Astrocyte of the cerebellum (primary cell): ENCODE data around the gene SCN5A.

Experiments
- DNase-seq: peaks from one replicate; pipeline ENCODE4 v3.0.0-alpha.2; 2011; ENCODE audit warnings: low read depth
- H3K4me3 ChIP-seq: 2 replicates; pipeline ENCODE4 v1.5.1; 2011; ENCODE audit warnings: mild to moderate bottlenecking, low read depth, low read length, moderate library complexity
- in situ Hi-C: cut with HindIII; loops from 2 replicates; pipeline ENCODE4 v1.10.0; 2017; ENCODE audit warnings: low sequenced_read_pairs
- TF ChIP-seq, protein P1 (sequence below): IDR thresholded peaks from 2 replicates; pipeline ENCODE4 v1.5.1; 2012; ENCODE audit warnings: low read length, low read depth, moderate library complexity, mild to moderate bottlenecking; ENCODE audit errors: missing control alignments

The SCN5A gene

GRCh38 chr3:38586546-38587520 is 62.7 kb downstream of the SCN5A start:
- TF ChIP-seq, protein P1, sequence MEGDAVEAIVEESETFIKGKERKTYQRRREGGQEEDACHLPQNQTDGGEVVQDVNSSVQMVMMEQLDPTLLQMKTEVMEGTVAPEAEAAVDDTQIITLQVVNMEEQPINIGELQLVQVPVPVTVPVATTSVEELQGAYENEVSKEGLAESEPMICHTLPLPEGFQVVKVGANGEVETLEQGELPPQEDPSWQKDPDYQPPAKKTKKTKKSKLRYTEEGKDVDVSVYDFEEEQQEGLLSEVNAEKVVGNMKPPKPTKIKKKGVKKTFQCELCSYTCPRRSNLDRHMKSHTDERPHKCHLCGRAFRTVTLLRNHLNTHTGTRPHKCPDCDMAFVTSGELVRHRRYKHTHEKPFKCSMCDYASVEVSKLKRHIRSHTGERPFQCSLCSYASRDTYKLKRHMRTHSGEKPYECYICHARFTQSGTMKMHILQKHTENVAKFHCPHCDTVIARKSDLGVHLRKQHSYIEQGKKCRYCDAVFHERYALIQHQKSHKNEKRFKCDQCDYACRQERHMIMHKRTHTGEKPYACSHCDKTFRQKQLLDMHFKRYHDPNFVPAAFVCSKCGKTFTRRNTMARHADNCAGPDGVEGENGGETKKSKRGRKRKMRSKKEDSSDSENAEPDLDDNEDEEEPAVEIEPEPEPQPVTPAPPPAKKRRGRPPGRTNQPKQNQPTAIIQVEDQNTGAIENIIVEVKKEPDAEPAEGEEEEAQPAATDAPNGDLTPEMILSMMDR: no peak
- no peak overlapping the region for H3K4me3 ChIP-seq
- DNase-seq: no peak
- in situ Hi-C loops: no loop called here

- DNase-seq: no peak
- H3K4me3 ChIP-seq: no peak overlapping the region
- TF ChIP-seq, protein P1: no peak
- in situ Hi-C loops: no loop called here
Observed at GRCh38 chr3:38585791-38586420, 63.6 kb downstream of the SCN5A start.

GRCh38 chr3:38583688-38584087 is 65.8 kb downstream of the SCN5A start:
- no peak for DNase-seq
- TF ChIP-seq, protein P1: no peak

DNA sequence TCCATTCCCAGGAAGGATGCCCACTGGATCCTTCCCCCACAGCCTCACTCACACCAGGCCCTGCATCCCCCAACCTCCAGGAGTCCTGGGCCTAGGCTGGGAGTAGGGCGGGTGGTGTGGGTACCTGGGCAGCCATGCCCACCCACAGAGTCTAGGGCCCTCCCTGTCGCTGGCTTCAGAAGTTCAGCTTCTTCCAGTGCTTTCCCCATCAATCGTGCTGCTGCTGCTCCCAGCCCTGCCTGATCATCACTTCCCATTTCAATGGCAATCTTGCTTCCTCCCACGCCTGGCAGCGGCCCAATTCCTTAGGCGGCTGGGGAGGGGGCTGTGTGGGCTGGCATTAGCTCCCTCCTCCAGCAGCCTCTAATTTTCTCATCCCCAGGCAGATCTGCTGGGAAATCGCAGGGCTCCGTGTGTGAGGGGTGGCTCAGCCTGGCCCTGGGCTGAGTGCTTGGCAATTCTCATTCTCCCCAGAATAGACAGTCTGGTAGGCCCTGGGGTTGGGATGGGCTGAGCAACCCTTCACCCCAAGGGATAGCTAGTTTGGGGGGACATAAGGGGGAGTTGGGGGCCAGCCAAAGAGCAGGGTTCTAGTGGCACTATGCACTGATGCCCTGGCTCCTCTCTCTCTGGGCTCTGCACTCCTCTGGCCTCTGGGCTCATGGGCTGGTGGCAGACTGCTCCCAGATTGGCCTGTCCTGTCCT is 66.4 kb downstream of the SCN5A start:
- in situ Hi-C loops: no loop called here
- DNase-seq: no peak
- TF ChIP-seq, protein P1: no peak
- H3K4me3 ChIP-seq: no peak overlapping the region

More at GRCh38 chr3:38583688-38584087, 65.8 kb downstream of the SCN5A start:
- H3K4me3 ChIP-seq: no peak overlapping the region
- in situ Hi-C loops: no loop called here

DNA sequence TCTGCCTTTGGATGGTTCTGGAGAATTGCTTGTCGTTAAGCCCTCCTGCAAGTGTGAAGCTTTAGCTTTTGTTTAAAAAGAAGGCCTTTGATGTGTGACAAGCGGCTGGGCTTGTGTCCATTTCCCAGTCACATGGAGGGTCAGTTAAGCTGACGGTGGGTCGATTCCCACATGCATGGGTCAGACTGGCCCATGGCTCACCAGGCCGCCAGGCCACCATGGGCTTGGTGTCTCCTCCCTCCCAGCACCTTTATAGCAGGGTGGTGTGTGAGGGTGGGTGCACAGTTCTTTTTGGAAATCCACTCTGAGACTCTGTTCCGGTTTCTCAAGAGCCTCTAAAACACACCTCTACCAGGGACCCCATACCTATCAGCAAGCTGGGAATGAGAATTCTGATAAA is 67.2 kb downstream of the SCN5A start:
- no peak for DNase-seq
- H3K4me3 ChIP-seq: no peak overlapping the region
- TF ChIP-seq, protein P1: no peak
- in situ Hi-C loops: no loop called here

DNA sequence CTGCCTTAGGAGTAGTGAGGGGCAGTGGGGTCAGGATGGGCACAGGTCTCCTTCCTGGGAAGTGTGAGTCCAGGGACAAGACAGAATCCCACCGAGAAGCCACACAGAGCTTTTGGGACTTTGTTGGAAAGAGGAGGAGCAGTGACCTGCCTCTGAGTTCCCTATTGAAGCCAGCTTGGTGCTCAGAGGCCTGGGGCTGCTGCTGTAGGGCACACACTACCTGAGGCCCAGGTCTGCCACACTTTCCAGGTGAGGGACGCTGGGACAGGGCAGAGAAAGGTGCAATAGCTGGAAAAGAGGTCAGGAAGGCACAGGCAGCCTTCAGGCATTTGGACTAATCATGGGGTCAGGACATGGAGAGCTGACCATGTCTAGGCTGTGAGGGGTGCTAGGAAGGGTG is 67.7 kb downstream of the SCN5A start:
- DNase-seq: no peak
- in situ Hi-C loops: no loop called here
- TF ChIP-seq, protein P1: no peak
- no peak overlapping the region for H3K4me3 ChIP-seq
